K562 (cell line): ENCODE results near the gene SPATA16. TPM values are rescaled to one million over a fixed set of nuclear protein-coding genes. Genes with fewer than 3 reads are reported as not detected.

Experiments
- BCLAF1 ChIP-seq, 2 experiments: fragments of 450-650 bp in 1 of 2; IDR thresholded peaks; 2 replicates each; pipeline ENCODE4 v1.6.1; 2011 to 2017; ENCODE audit warnings: low read depth in 2 of 2, antibody characterized with exemption in 1 of 2, borderline replicate concordance in 1 of 2, low read length in 1 of 2, mild to moderate bottlenecking in 1 of 2, mixed read lengths in 1 of 2; ENCODE audit not compliant: control insufficient read depth in 1 of 2
- BRD9 ChIP-seq: fragments of 450-650 bp; IDR thresholded peaks from 2 replicates; pipeline ENCODE4 v1.6.1; 2018; ENCODE audit warnings: low read depth; ENCODE audit not compliant: partially characterized antibody
- EP300 ChIP-seq: IDR thresholded peaks from 2 replicates; pipeline ENCODE4 v1.6.1; 2012; ENCODE audit warnings: low read length, improper control_type of control experiment
- FOXJ2 ChIP-seq: fragments of 200-800 bp; sonication (Bioruptor generic); IDR thresholded peaks from 2 replicates; pipeline ENCODE4 v1.6.1; 2016; ENCODE audit warnings: missing genetic modification characterization, missing compliant biosample characterization
- ILK ChIP-seq: fragments of 450-650 bp; IDR thresholded peaks from 2 replicates; pipeline ENCODE4 v1.6.1; 2016; ENCODE audit warnings: missing genetic modification characterization, low read depth, mild to moderate bottlenecking, missing compliant biosample characterization, moderate library complexity, borderline replicate concordance
- JUND ChIP-seq, 2 experiments: IDR thresholded peaks; 2 replicates in 1 of 2; 3 replicates in 1 of 2; pipeline ENCODE4 v1.6.1; 2011; ENCODE audit warnings: borderline replicate concordance in 2 of 2, low read depth in 2 of 2, low read length in 2 of 2, improper control_type of control experiment in 1 of 2, missing biosample characterization in 1 of 2, missing genetic modification characterization in 1 of 2, missing genetic modification reagents in 1 of 2
- MAFF ChIP-seq: IDR thresholded peaks from 2 replicates; pipeline ENCODE4 v1.6.1; 2012; ENCODE audit warnings: low read length, improper control_type of control experiment
- PBX2 ChIP-seq, 2 experiments: IDR thresholded peaks in 1 of 2; conservative IDR thresholded peaks in 1 of 2; 2 replicates each; pipeline ENCODE4 v1.6.1; 2016; ENCODE audit warnings: low read depth in 2 of 2, mild to moderate bottlenecking in 1 of 2, missing compliant biosample characterization in 1 of 2, missing genetic modification characterization in 1 of 2, moderate library complexity in 1 of 2
- RERE ChIP-seq: sonication (generic); formaldehyde crosslinking; IDR thresholded peaks from 2 replicates; pipeline ENCODE4 v1.8.0; 2023; ENCODE audit warnings: missing genetic modification reagents, mild to moderate bottlenecking, borderline replicate concordance
- TRIM24 ChIP-seq, 2 experiments: fragments of 450-650 bp; IDR thresholded peaks; 2 replicates each; pipeline ENCODE4 v1.6.1; 2016
- ZNF175 ChIP-seq: fragments of 200-800 bp; sonication (Bioruptor generic); IDR thresholded peaks from 2 replicates; pipeline ENCODE4 v1.6.1; 2016; ENCODE audit warnings: low read depth, mild to moderate bottlenecking, missing genetic modification characterization, missing compliant biosample characterization
- ZNF23 ChIP-seq: fragments of 250-450 bp; sonication (Bioruptor Pico); IDR thresholded peaks from 2 replicates; pipeline ENCODE4 v1.4.0; 2020; ENCODE audit warnings: mild to moderate bottlenecking
- ZNF347 ChIP-seq: fragments of 450-650 bp; formaldehyde crosslinking; IDR thresholded peaks from 2 replicates; pipeline ENCODE4 v1.4.0; 2020; ENCODE audit warnings: low read depth, mild to moderate bottlenecking, moderate library complexity
- ZNF586 ChIP-seq: fragments of 450-650 bp; formaldehyde crosslinking; conservative IDR thresholded peaks from 2 replicates; pipeline ENCODE4 v1.4.0; 2020; ENCODE audit warnings: mild to moderate bottlenecking, moderate library complexity
- ZNF766 ChIP-seq: fragments of 200-800 bp; sonication (Bioruptor generic); conservative IDR thresholded peaks from 2 replicates; pipeline ENCODE4 v1.6.1; 2016; ENCODE audit warnings: missing genetic modification characterization, missing compliant biosample characterization
- polyA plus RNA-seq, 8 experiments: library from polyadenylated mRNA; depleted of rRNA in 4 of 8; stranded (reverse) in 5 of 8; unstranded in 3 of 8; fragments of >200 nt; fragmentation: Nextera tagmentation in 2 of 8; fragmentation: Illumina TruSeq in 1 of 8; extraction: Ambion mirVana in 2 of 8; extraction: Trizol in 1 of 8; gene quantifications; 2 replicates each; pipeline versions ENCODE4 v1.2.1 to v1.2.3, GENCODE V29; 2011 to 2014; ENCODE audit warnings: inconsistent platforms in 1 of 8, missing spikeins in 1 of 8
- total RNA-seq, 7 experiments: library from RNA; depleted of rRNA in 6 of 7; stranded (reverse); fragments of >200 nt in 6 of 7; fragmentation: Illumina TruSeq in 2 of 7; extraction: Trizol in 2 of 7; gene quantifications; 2 replicates each; pipeline versions ENCODE4 v1.2.1 to v1.2.3, GENCODE V29; 2011 to 2021; ENCODE audit warnings: low replicate concordance in 1 of 7

SPATA16 gene
- total and polyA plus RNA-seq, 9 of the 15 experiments (the other 6 are each of a cell fraction or from before 2014, with no cell fraction given): not detected

GRCh38 chr3:172991424-172991996, 149.5 kb downstream of the SPATA16 start (continued):
- TF ChIP-seq ZNF766 (peak; percentile 72; the same call in 1 of the 2 replicates), TRIM24 (IDR thresholded peaks at IDR 0.05) (peak; percentile 77 to 84; a peak in 3 of 4 replicates), ZNF347 (CRISPR knock-in tag) (no peak), JUND (IDR thresholded peaks at IDR 0.05; ENCODE audit: borderline replicate concordance, low read depth, low read length) (peak; percentile 36; the same call in 1 of the 2 replicates), JUND (tag; IDR thresholded peaks at IDR 0.05; ENCODE audit: borderline replicate concordance, low read depth, low read length) (no peak; the same call in 2 of the 3 replicates), ZNF586 (CRISPR knock-in tag) (no peak), BCLAF1 (IDR thresholded peaks at IDR 0.05; ENCODE audit: borderline replicate concordance in 1 of 2, control insufficient read depth in 1 of 2, low read depth in 2 of 2, low read length in 1 of 2) (no peak), PBX2 (CRISPR knock-in tag; IDR thresholded peaks at IDR 0.05; ENCODE audit: low read depth) (no peak), PBX2 (tag; conservative IDR thresholded peaks at IDR 0.05; ENCODE audit: low read depth) (no peak), FOXJ2 (tag) (peak; percentile 66; the same call in 1 of the 2 replicates), ILK (no peak), EP300 (peak; percentile 84), MAFF (no peak), ZNF23 (CRISPR knock-in tag) (no peak), ZNF175 (CRISPR knock-in tag) (0 out of 2 replicates have a peak, but pooled peaks have one; percentile 25), RERE (CRISPR knock-in tag) (no peak), BRD9 (peak; percentile 64)
